CD4-positive, alpha-beta T cell treated with Interferon gamma for 1 hour (primary cell): ENCODE data around the gene MCTP2.

ENCODE experiments used
- DNase-seq: peaks from one replicate; pipeline ENCODE4 v3.0.0-alpha.2; 2020

Gene MCTP2

GRCh38 chr15:94263341-94264273 lies 32.2 kb downstream of the MCTP2 start:
- DNase-seq = no peak

DNA sequence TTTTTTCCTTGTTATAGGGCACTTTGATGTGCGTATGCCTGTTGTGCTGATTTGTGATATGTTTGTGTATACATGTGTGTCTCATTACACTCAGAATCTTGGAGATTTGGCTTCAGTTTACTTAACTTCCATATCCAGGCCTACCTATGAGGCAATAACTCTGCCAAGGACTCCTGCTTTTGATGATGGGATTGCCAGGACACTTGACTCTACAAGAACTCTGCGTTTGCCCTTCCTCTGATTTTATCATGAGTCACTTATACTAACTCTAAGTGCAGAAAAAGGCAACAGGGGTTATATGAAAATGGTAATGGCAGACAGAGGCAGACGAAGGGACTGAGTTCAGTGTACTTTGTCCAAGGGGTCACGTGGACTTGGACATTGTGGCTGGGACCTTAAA lies 33.6 kb downstream of the MCTP2 start:
- DNase-seq = no peak

GRCh38 chr15:94265982-94266381 lies 34.6 kb downstream of the MCTP2 start:
- DNase-seq = no peak

DNA sequence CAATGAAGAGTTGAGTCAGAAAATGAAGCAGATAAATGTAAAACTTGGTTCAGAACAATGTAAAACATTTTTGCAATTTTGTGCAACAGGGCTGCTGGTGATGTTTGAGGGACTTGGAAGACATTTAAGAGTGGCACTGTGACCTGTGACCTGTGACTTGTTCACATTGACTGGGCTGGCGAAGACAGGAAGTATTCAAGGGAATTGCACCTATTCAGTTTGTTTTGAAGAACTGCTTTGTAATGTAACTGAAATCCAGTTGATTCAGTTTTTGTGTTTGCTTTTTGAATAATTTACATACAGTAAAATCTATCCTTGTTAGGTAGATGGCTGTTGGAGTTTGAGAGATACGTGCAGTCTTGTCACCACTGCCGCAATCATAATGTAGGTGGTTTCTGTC lies 35.4 kb downstream of the MCTP2 start:
- no peak for DNase-seq

DNA sequence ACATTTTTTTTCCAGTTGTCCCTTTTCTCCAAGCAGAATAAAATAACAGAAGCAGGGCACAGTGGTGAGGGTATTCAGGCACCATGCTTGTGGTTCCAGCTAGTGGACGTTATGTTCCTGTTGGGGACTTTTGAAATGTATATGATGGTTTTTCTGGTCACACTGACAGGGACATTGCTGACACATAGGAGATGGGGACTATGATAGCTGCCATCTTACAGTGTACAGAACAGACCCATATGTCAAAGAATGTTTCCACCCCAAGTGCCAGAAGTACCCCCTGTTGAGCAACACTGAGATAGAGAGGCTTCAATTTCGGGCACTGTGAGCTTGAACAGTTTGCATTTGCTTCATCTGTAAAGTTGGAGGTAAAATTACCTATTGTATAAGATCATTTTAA lies 38.6 kb downstream of the MCTP2 start:
- DNase-seq = no peak

DNA sequence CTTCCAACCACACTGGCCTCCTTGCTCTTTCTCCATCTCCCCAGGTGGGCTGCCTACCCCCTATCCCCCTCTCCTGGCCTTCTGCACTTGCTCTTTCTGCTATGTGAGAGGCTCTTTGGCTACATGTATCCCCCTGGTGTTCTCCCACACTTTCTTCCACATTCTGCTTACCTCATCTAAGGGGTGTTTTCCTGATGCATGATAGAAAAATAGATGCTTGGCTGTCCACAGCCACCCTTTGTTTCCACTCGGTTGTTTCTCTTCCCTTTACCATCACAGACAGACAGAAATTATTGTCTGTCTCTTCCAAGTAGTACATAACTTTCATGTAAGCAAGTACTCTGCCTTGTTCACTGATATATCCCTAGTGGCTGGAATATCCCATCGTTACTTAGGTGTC lies 39.2 kb downstream of the MCTP2 start:
- no peak for DNase-seq

GRCh38 chr15:94272251-94272898 lies 41.0 kb downstream of the MCTP2 start:
- peak; percentile 10 for DNase-seq

DNA sequence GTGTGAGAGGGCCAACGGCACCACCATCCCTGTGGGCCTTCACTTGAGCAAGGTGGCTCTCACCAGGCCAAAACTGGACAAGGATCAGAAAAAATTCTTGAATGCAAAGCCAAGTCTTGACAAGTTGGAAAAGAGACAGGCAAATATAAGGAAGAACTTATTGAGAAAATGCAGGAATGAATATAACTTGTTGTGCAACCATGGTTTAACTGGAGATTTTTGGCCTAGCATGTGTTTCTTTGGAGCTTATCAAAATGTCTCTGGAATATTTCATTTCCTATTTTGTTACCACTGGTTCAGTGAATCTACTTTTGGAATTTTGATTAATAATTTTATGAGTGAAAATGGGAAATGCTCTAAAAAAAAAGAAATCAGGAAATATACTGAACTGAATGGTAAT lies 42.5 kb downstream of the MCTP2 start:
- DNase-seq = no peak

GRCh38 chr15:94274745-94275144 lies 43.4 kb downstream of the MCTP2 start:
- DNase-seq = no peak

GRCh38 chr15:94277485-94277884 lies 46.1 kb downstream of the MCTP2 start:
- DNase-seq = no peak

- no peak for DNase-seq
These were observed 48.4 kb downstream of the MCTP2 start for GRCh38 chr15:94279736-94280135.

DNA sequence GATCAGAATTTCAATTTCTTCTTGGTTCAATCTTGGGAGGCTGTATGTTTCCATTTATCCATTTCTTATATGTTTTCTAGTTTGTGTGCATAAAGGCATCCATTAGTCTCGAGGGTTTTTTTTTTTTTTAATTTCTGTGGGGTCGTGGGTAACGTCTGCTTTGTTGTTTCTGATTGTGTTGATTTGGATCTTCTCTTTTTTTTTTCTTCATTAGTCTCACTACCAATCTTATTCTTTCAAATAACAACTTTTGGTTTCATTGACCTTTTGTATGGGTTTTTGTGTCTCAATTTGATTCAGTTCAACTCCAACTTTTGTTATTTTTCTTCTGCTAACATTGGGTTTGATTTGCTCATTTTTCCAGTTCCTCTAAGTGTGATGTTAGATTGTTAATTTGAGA lies 48.9 kb downstream of the MCTP2 start:
- DNase-seq = no peak

DNA sequence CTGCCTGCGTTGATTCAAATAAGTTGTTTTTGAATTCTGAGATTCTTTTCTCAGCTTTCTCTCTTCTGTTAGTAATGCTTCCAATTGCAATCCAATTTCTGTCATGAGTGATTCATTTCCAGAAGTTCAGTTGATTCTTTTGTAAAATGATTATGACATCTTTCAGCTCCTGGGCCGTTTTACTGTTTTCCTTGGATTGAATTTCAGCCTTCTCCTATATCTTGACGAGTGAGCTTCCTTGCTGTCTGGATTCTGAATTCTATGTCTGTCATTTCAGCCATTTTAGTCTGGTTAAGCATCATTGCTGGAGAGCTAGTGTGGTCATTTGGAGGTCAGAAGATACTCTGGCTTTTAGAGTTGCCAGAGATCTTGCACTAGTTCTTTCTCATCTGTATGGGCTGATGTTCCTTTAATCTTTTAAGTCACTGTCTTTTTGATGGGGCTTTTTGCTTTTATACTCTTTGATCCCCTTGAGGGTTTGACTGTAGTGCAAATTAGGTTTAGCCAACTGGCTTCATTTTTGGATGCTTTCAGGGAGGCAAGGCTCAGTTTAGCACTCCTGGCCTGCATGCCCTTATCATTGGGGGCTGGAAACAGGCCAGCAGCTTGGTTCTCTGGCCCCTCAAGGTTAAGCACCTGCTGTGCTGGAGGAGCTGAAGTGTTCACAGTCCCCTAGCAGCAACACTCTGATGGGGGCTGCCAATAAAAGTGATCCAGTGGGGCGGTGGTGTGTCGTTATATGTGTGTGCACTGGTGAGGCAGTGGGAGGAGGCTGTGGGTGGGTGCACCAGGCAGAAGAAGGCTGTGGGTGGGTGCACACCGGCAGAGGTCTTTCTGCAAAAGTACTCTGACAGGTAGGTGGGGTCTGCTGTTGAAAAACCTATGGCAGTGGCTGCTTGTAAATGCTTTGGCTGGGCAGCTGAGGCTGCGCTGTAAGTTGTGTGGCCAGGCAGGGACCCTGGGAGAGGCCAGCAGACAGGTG lies 51.2 kb downstream of the MCTP2 start:
- DNase-seq = no peak

- no peak for DNase-seq
These were observed 55.2 kb downstream of the MCTP2 start for GRCh38 chr15:94286583-94286982.

DNA sequence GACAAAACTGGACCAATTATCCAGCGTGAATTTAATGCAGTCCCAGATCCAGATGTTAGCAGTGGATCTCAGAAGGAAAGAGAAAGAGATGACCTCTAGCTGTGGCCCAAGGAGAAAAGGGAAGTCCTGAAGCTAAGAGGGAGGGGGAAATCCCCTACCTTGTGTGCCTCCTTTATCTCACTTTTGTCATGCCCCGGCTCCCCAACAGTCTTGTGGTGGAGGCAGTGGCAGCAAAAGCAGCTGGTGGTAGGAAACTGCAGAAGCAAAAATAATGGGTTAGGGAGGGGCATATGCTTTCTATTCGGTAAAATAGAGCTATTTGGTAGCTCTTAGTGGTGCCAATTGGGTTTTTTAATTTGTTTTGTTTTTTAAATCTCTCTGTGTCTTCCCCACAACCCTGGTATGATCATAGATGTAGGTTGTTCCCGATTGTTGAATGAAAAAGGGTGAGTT lies 56.5 kb downstream of the MCTP2 start:
- DNase-seq = peak; percentile 78

DNA sequence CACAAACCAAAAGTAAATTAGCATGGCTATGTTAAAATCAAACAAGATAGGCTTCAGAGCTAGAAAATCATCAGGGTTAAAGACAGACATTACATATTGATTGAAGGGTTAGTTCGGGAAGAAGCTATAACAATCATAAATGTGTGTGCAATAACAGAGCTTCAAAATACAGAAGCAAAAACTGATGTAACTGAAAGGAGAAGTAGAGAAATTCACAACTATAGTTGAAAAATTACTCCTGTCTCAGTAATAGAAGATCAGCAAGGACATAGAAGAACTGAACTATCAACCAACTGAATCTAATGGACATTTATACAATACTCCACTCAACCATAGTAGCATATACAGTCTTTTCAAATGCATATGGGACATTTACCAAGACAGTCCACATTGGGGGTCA lies 59.4 kb downstream of the MCTP2 start:
- no peak for DNase-seq

DNA sequence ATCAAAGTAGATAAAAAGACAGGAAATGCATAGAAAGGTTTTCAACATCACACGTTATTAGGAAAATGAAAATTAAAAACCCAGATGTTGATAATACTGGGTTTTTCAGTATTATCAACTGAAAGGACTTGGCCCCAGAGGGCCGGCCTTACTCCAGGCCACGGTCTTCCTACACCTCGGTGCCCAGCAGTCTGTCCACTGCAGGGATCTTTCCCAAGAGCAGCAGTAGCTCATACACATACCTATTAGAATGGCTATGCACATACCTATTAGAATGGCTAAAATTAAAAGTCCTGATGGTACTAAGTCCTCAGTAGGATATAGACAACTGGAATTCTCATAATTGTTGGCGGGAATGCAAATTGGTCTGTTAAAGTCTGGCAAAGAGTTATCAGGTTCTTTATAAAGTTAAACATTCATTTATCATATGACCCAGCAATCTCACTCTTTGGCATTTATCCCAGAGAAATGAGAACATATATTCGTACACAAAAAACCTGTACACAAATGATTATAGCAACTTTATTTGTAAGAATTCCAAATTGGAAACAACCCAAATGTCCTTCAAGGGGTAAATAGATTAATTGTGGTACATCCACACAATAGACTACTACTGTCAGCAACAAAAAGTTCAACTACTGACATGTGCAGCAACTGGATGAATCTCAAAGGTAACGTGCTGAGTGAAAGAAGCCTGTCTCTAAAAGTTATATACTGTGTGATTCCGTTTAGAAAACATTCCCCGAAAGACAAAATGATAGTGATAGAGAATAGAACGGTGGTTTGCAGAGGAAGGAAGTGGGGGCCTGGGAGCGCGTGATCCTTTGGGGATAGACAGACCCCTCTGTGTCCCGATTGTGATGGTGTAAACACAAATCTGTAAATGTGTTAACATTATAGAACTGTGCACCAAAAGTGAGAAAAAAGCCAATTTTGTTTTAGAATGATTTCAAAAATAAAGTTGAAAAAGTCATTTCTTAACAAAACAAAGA lies 62.3 kb downstream of the MCTP2 start:
- no peak for DNase-seq

DNA sequence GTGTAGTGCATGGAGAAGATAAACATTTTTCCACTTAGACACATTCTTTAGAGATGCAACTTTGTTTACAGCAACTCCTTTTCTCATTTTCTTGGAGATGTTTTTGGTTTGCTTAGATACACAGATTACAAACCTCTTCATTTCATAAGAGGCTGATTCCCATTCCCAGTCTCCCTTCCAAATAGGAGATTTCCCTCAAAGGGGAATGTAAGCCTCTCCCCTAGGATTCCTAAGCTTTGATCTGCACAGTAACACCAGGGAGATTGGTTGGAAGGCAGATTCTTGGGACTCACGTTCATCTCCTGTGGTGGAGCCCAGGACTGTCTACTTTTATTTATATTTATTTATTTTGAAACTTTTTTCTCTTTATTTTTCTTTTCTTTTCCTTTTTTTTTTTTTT lies 63.2 kb downstream of the MCTP2 start:
- no peak for DNase-seq

DNA sequence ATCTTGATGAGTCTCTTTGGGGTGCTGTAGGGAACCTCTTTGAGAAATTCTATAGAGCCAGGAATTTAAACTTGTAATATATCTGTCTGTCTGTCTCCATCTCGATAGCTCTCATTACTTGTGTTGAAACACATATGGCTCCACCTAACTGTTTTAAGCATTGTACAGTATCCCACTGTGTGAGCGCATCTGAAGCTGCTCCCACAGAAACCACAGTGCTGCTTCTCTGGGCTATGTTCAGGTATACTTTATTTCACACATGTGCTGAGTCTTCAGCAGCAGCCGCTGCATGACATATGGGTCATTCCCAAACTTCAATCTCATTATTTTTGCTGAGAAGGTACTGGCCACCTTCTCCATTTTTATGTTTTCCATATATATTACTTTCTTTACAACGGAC lies 63.9 kb downstream of the MCTP2 start:
- DNase-seq = no peak

DNA sequence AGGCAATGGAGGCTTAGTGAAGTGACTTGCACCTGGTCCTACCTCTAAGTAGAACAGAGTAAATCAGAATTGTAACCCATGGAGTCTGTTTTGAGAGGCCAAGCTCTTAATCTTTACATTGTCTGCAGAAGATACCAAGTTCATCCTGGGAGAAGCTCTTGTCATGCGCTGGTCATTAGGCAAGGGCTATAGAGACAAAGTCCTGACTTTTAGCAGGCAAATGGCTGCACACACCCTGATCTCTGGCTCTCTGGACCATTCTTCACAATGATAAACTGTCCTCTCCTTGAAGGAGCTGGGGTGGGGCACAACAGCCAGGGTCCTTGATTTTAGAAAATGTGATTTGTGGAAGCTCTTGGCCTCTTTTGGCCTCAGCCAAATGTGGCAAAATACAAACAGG lies 65.4 kb downstream of the MCTP2 start:
- no peak for DNase-seq

- DNase-seq = no peak
These were observed 66.2 kb downstream of the MCTP2 start for GRCh38 chr15:94297558-94297957.

DNA sequence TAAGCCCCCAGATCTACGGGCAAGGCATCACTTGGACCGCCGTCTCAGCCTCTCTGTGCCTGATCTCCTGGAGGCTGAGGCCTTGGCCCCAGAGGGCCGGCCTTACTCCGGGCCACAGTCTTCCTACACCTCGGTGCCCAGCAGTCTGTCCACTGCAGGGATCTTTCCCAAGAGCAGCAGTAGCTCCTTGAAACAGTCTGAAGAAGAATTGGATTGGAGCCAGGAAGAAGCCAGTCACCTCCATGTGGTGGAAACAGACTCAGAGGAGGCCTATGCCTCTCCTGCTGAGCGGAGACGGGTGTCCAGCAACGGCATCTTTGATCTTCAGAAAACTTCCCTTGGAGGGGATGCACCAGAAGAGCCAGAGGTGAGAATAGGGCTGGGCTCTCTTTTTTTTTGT lies 67.0 kb downstream of the MCTP2 start:
- no peak for DNase-seq
